Breast epithelium (tissue), 4 donors: ENCODE data around the gene AFMID. TPM values are rescaled to one million over a fixed set of nuclear protein-coding genes. Genes with fewer than 3 reads are reported as not detected.

Experiments
- DNase-seq, 2 donors: peaks; one replicate each; pipeline ENCODE4 v3.0.0-alpha.2; 2019; ENCODE audit warnings: low spot score in 2 of 2
- H3K27ac ChIP-seq, 2 donors: fragments of 200-600 bp; sonication (generic) in 1 of 2; one replicate each; pipeline ENCODE4 v1.5.1; 2016 to 2019; ENCODE audit warnings: mild to moderate bottlenecking in 1 of 2
- H3K27me3 ChIP-seq, 2 donors: fragments of 200-600 bp; sonication (generic) in 1 of 2; one replicate each; pipeline versions ENCODE4 v1.5.1 to v1.6.0; 2017 to 2019; ENCODE audit warnings: control low read depth in 1 of 2, mild to moderate bottlenecking in 1 of 2
- H3K36me3 ChIP-seq: fragments of 200-600 bp; one replicate; pipeline ENCODE4 v1.5.1; 2019
- H3K4me1 ChIP-seq, 2 donors: fragments of 200-600 bp; sonication (generic); one replicate each; pipeline ENCODE4 v1.5.1; 2016 to 2019; ENCODE audit warnings: control low read depth in 1 of 2
- H3K4me3 ChIP-seq, 3 donors: fragments of 200-600 bp; sonication (generic); 1 replicate in 2 of 3; 2 replicates in 1 of 3; pipeline ENCODE4 v1.5.1; 2016 to 2019; ENCODE audit warnings: mild to moderate bottlenecking in 3 of 3, moderate library complexity in 2 of 3
- H3K9me3 ChIP-seq, 2 donors: fragments of 200-600 bp; sonication (generic) in 1 of 2; one replicate each; pipeline ENCODE4 v1.5.1; 2016 to 2019; ENCODE audit warnings: control low read depth in 1 of 2
- POLR2A ChIP-seq: fragments of 450-650 bp; IDR thresholded peaks from one replicate; pipeline ENCODE4 v1.6.1; 2016; ENCODE audit warnings: antibody characterized with exemption, mild to moderate bottlenecking, moderate library complexity
- POLR2AphosphoS5 ChIP-seq, 3 donors: sonication (generic); formaldehyde crosslinking; IDR thresholded peaks; one replicate each; pipeline ENCODE4 v1.6.1; 2017; ENCODE audit warnings: antibody characterized with exemption in 3 of 3
- intact Hi-C: fragments of 100-400 bp; cut with DNase I; formaldehyde crosslinking; loops from one replicate; pipeline ENCODE4 v1.15.1; 2023; ENCODE audit warnings: low total_unique reads
- total RNA-seq, 3 donors: library from RNA; depleted of rRNA; stranded (reverse); fragments of >200 nt; gene quantifications; one replicate each; pipeline ENCODE4 v1.1.0, GENCODE V29; 2016
- TF ChIP-seq, protein P1 (sequence below), 3 donors: fragments of 450-650 bp; IDR thresholded peaks; one replicate each; pipeline ENCODE4 v1.5.1; 2016 to 2017; ENCODE audit warnings: antibody characterized with exemption in 3 of 3, mild to moderate bottlenecking in 3 of 3, moderate library complexity in 3 of 3

AFMID gene
- total RNA-seq, 3 donors from 2014 or later: 12.3 to 66.2 (median 65.2) TPM

- TF ChIP-seq POLR2A: no peak
- TF ChIP-seq, protein P1, sequence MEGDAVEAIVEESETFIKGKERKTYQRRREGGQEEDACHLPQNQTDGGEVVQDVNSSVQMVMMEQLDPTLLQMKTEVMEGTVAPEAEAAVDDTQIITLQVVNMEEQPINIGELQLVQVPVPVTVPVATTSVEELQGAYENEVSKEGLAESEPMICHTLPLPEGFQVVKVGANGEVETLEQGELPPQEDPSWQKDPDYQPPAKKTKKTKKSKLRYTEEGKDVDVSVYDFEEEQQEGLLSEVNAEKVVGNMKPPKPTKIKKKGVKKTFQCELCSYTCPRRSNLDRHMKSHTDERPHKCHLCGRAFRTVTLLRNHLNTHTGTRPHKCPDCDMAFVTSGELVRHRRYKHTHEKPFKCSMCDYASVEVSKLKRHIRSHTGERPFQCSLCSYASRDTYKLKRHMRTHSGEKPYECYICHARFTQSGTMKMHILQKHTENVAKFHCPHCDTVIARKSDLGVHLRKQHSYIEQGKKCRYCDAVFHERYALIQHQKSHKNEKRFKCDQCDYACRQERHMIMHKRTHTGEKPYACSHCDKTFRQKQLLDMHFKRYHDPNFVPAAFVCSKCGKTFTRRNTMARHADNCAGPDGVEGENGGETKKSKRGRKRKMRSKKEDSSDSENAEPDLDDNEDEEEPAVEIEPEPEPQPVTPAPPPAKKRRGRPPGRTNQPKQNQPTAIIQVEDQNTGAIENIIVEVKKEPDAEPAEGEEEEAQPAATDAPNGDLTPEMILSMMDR (IDR thresholded peaks at IDR 0.05): no peak
- TF ChIP-seq POLR2AphosphoS5 (IDR thresholded peaks at IDR 0.05): no peak
- DNase-seq: no peak
- peaks cover 5 to 21% of the 10 kb centered on the region in 2 donors for H3K4me1 ChIP-seq
- no peaks in the 10 kb centered on the region for H3K36me3 ChIP-seq
- intact Hi-C loops: loop anchor here (10.0 kb wide), 1 partner anchor 58 kb away; no protein-coding TSS in a partner anchor
- H3K27ac ChIP-seq: peak overlapping the region; percentile 88 to 91
- no peaks in the 10 kb centered on the region for H3K9me3 ChIP-seq
- H3K27me3 ChIP-seq: no peaks in the 10 kb centered on the region
- H3K4me3 ChIP-seq: no peak overlapping the region
Observed at GRCh38 chr17:78173097-78173715, 14.0 kb upstream of the AFMID start.

DNA sequence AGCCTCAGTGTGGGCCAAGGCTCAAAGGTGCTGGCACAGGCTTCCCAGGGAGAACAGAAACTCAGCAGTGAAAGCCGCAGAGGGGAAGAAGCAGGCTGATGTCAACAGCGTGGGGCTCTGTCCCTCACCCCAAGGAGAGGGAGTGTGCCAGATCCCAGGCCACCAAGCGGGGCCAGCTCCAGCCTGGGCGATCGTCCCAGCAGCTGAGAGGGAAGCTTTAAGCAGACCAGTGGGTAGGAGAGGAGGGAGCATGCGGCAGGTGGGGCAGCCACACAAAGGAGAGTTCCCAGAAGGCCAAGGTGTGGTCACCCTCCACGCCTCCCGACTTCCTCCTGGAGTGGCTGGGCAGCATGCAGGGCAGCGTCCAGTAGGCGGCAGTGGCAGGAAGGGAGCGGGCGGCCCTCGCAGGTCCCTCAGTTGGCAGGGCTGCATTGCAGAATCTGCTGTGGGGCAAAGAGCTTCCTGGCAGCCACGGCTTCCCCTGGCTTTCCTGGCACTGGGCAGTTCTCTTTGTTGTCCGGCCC lies 12.8 kb upstream of the AFMID start:
- peaks cover 5 to 20% of the 10 kb centered on the region in 2 donors for H3K4me1 ChIP-seq
- intact Hi-C loops: loop anchor here (10.0 kb wide), 1 partner anchor 60 kb away; no protein-coding TSS in a partner anchor
- no peaks in the 10 kb centered on the region for H3K27me3 ChIP-seq
- peak; percentile 88 to 93 for DNase-seq
- TF ChIP-seq POLR2AphosphoS5 (IDR thresholded peaks at IDR 0.05): peak; percentile 63 to 68 (median 63)
- TF ChIP-seq POLR2A: no peak
- TF ChIP-seq, protein P1 (IDR thresholded peaks at IDR 0.05): peak; percentile 72 to 86 (median 80)
- H3K9me3 ChIP-seq: no peaks in the 10 kb centered on the region
- peak overlapping the region; percentile 88 to 91 for H3K27ac ChIP-seq
- H3K36me3 ChIP-seq: no peaks in the 10 kb centered on the region
- H3K4me3 ChIP-seq: peak overlapping the region in 2 of 3 donors; percentile 32 to 41

DNA sequence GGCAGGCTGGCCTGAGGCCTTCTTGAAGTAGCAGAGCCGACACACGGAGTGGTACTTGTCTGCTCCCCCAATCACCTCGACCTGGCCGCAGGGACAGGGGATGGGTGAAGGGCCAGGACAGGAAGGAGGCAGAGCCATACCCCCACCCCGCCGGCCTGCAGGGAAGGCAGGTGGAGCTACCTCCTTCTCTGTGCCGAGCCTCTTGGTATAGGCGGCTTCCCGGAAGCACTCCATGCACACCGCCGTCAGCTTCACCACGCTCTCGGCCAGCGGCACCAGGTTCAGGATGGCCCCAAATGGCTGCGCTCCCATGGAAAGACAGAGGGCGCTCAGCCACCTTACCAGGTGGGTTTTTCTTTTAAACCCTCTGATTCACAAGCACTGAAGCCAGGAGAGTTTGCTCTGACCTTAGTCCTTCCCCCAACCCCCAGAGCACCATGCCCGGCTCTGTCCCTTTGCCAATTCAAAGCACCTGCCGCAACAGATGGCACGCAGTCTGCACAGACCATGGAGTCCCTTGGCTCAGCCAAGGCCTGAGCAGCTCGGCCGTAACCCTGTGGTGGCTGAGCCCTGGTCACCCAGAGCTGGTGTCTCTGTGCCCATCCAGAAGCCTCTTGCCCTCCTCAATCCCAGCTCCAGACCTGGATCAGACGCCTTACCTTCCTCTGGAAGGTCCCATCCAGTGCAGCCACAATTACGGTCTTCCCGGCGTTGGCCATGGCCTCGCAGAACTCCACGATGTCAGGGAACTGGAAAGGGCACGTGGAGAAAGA lies 12.1 kb upstream of the AFMID start:
- no peaks in the 10 kb centered on the region for H3K27me3 ChIP-seq
- H3K4me3 ChIP-seq: peak overlapping the region in 2 of 3 donors; percentile 32 to 41
- DNase-seq: peak in 1 of 2 donors; percentile 58
- no peaks in the 10 kb centered on the region for H3K36me3 ChIP-seq
- intact Hi-C loops: loop anchor here (10.0 kb wide), 1 partner anchor 60 kb away; no protein-coding TSS in a partner anchor
- H3K27ac ChIP-seq: peak overlapping the region; percentile 88 to 91
- H3K9me3 ChIP-seq: no peaks in the 10 kb centered on the region
- TF ChIP-seq, protein P1 (IDR thresholded peaks at IDR 0.05): no peak
- peaks cover 5 to 16% of the 10 kb centered on the region in 2 donors for H3K4me1 ChIP-seq

- no peak for DNase-seq
- intact Hi-C loops: loop anchor here (10.0 kb wide), 1 partner anchor 61 kb away; no protein-coding TSS in a partner anchor
- Histone ChIP-seq H3K36me3 (no peaks in the 10 kb centered on the region), H3K9me3 (no peaks in the 10 kb centered on the region), H3K27me3 (no peaks in the 10 kb centered on the region), H3K4me3 (no peak overlapping the region), H3K27ac (peak overlapping the region; percentile 88 to 91), H3K4me1 (peaks cover 5 to 16% of the 10 kb centered on the region in 2 donors)
- TF ChIP-seq POLR2AphosphoS5 (IDR thresholded peaks at IDR 0.05) (no peak), POLR2A (no peak)
- TF ChIP-seq, protein P1 (IDR thresholded peaks at IDR 0.05): no peak
Observed at GRCh38 chr17:78175643-78175981, 11.6 kb upstream of the AFMID start.
